GM18502 (cell line): ENCODE results near the gene PKNOX2.

Experiments
- ATAC-seq: cut with Tn5 transposase; IDR thresholded peaks from one replicate; pipeline ENCODE4 v1.9.1; 2021; ENCODE audit warnings: mild to moderate bottlenecking; ENCODE audit not compliant: unreplicated experiment, poor library complexity

The PKNOX2 gene

DNA sequence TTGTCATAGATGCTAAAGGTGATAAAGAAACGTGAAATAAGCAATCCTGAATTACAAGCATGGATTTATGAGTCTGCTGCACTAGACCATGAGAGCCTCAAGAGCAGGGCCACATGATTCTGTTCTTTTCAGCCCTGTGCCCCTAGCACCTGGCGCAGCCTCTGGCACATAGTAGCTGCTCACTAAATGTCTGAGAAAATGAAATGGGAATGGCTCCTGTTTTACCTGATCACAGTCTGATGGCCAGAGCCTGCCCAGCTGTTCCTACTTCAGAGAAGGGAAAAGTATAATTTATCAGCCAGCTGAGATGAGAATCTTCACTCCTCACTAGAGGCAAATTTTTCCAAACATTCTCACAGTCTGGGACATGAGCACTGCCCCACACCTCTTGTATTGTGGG, 10.7 kb upstream of the PKNOX2 start:
- no peak for ATAC-seq

DNA sequence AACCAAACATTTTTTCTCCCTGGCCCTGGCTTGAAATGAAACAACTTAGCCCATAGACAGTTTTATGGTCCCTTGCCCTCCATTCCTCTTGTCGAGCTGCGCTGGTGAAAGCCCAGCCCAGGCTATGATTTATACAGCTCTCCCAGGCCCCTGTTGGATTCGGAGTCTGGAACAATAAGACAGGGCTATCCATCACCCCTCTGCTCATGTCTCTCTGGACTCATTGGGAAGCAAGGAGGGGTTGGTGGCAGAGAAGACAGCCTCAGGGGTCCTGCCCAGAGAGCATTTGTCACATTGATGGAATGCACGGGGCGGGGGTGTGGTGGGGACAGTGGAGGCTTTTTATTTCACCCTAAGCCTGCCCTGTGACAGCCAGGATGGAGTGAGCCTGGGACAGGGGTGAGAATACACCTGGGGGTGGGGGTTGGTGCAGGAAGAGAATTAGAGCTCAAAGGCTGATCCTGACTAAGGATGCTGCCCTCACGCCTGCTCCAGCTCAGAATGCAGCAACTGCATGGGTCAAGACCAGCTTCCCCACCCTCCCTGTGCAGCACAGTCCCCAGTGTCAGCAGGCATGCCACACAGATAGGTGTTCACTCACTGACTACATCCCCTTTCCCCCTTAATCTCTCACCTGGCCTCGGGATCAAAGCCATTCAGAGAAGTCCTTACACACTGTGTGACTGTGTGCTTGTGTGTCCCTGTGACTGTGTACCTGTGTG, 10.0 kb upstream of the PKNOX2 start:
- no peak for ATAC-seq

DNA sequence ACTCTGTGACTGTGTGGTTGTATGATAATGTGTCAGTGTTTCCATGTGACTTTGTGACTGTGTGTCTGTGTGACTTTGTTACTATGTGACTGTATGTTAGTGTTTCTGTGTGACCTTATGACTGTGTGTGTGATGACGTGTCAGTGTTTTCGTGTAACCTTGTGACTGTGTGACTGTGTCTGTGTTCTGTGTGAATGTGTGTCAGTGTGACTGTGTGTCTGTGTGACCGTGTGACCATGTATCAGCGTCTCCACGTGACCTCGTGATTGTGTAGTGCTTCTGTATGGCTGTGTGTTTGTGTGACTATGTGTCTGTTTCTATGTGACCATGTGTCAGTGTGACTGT, 9.5 kb upstream of the PKNOX2 start:
- ATAC-seq, result no peak

GRCh38 chr11:125155767-125156166, 8.8 kb upstream of the PKNOX2 start:
- ATAC-seq, result no peak

GRCh38 chr11:125156346-125157117, 8.0 kb upstream of the PKNOX2 start:
- no peak for ATAC-seq

DNA sequence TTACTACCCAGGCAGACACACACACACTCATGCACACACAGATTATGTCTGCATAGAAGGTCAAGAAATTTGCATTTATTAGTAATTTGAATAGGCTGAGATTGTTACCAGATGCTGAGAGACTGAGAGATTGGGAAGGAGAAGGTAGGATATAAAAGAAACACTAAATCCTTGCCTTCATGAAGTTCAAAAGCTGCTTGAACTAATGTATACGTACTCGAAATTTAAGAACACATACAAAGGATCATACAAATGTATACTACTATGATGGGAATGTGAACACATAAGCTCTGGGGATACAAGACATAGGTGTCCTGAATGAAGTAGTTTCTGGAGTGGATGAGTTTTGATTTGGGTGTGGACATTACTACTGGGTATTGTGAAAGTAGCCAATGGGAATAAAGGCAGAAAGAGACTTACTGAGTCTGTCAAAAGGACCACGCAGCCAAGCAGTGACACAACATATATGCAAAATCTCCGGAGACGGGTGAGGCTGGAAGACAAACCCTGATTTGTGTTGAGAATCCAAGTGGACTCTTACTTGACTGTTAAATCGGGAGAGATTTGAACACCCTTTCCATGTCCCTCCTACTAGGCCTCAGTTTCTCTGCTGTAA, 7.3 kb upstream of the PKNOX2 start:
- no peak for ATAC-seq

DNA sequence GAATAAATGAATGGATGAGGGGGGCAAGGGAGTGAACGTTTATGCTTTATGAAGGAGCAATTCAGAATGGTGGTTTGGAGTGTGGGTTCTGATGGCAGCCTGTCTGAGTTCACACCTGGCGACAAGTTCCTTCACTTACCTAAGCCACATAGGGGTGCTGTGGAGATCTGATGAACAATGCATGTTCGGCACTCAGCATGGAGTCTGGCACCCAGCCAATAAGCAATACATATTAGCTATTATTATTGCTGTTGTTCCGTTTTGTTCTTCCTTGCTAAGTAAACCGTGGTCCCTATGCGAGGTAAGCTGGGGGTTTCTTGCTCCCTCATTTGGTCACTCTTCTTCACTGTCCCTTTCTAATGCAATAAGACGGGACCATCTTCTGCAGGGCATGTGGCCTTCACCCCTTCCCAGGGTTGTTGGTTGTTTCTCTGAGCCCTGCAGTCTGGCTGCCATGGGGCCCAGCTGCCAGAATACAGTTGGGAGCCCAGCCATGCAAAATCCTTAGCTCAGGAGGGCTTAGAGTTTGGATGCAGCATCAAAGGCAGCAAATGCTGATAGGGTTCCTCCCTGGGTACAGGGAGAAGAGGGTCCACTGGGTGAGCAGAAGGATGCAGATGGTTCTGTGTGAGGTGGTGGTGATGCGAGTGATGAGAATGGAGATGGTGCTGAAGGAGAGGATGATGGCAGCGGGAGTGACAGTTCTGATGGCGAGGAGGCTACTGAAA, 6.4 kb upstream of the PKNOX2 start:
- ATAC-seq, result no peak

- ATAC-seq, result no peak
Observed at GRCh38 chr11:125162743-125163142, 1.8 kb upstream of the PKNOX2 start.

GRCh38 chr11:125163431-125164063, 1.0 kb upstream of the PKNOX2 start:
- no peak for ATAC-seq

DNA sequence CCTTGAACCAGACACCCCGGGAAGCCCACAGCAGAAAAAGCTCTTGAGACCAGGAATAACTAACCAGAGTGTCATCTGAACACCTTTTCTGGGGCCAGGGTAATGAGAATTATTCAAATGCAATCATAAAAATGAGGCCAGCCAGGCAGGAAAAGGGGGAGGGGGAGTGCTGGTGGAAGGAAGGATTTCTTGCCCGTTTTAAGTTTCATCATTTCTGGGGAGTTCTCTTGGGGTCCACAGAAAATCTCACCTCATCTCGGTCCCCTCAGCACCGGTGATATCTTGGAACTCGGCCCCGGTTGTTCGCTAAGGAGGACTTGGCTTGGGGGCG, 495 bp upstream of the PKNOX2 start:
- no peak for ATAC-seq

DNA sequence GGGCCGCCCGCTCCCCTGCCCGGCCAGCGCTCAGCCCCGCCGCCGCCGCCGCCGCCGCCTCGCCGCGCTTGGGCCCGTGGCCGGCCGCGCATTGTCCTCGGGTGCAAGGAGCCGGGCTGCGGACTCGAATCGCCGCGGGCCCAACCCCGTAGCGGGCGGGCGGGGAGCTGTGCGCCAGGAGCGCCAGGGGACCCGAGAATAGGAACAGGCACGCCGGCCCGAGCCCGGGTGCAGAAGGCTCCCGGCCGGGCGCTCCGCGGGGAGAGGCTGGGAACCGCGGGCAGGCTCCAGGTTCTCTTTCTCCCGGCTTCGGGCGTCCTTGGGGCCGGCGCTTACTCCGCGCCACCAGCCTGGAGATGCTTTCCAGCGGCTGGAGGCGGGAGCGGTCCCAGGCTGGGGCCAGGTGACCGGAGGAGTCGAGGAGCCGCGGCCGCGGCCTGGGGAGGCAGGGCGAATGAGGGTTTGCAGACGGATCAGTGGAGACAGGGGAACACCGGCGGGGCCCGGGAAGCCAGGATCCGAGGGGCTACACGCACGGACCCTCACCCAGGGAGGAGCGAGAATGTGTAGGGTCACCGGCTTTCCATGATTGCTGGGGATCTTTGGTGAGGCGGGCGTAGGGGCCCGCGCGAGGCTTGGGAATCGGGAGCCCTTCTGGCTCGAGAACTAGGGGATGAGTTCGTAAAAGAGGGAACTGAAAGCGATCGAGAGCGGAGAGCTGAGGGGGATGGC, 726 bp downstream of the PKNOX2 start:
- no peak for ATAC-seq

GRCh38 chr11:125165843-125166763, 1.6 kb downstream of the PKNOX2 start:
- no peak for ATAC-seq

- ATAC-seq, result no peak
Observed at GRCh38 chr11:125166764-125167291, 2.3 kb downstream of the PKNOX2 start.

GRCh38 chr11:125167292-125167953, 2.9 kb downstream of the PKNOX2 start:
- ATAC-seq, result no peak

DNA sequence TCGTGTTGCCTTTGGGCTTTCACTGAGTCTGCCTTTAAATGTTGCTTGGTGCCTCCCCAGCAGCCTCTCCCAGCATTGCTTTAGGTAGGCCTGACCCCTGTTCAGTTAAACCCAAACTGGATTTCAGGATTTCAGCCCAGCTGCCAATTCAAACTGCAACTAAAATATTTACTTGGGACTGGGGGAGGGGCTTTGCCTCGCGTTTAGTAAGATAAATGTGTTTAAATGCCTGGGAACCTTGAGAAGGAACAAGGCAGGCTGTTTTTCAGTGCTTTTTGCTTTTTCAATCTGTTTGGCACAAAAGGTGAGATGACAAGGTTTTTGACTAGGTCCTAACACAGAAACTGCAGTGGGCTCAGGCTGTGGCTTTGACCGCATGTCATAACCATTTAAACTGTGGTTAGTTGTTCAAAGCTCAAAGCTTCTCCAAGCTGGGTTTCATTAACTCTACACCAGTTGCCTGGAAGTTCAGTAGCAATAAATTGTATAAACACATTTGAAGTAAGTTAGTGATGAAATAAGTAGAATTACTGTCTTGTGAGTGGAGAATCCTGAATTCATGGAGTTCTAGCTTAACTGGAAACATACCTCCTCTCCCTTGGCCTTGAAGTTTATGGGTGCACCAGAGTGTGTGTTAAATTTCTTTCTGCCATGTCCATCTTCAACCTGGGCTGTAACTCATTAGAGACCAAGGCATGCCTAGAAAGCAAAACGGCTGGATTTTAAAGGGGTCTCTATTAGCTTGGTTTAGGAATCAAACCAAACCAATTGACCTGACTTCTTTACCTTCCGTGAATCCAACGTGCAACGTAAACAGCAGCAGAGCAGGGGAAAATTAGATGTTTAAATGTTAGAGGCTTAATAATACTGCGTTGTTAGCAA, 3.6 kb downstream of the PKNOX2 start:
- ATAC-seq, result no peak

DNA sequence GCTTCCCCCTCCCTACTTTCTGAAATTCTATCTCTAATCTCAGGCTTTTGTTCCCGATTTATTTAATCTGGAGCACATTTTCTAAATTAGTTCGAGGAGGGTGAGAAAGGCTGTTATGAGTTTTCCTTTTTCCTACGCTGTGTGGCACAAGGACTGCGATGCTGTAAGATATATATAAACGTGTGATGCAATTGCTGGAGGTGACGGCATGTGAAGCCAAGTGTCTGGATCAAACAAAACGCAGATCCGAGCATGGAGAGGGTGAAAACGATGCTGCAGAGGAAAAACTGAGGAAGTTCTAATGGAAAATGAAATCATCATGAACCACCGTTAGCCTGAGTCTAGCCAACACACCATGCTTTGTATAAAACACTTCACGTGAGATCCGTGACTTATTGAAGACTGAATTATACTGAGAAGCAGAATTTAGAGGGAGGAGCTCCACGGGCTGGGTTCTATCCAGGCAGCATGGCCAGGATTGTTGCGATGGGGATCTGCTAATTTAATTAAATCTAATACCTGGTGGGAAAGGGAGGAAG, 4.4 kb downstream of the PKNOX2 start:
- ATAC-seq, result no peak

DNA sequence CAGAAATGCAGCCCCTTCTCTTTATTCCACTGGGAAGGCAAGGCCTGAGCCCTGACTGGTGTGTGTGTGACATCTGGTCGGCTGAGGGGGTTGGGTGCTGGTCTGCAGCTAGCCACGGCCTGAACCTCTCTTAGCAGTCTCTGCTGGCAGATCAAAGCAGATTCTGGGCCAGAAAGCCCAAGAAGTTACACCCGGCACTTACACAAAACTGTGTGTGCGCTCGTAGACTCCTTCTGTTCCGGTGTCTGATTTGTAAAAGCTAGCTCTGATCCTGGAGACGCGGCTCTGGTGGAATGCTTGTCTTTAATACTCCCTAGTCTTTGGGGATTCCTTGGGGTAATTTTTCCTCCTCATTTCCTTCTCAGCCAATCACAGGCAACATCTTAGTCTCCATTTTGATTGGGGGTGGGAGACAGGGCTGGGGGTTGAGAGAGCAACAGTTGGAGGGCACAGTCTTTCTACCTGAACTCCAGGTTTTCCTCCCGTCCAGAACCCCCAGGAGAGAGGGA, 5.5 kb downstream of the PKNOX2 start:
- no peak for ATAC-seq
